ENCODE data around the gene RAD51B. TPM values are rescaled to one million over a fixed set of nuclear protein-coding genes. Genes with fewer than 3 reads are reported as not detected.
A peak's percentile ranks its signal among the peaks of the same experiment; 100 is the strongest.

The RAD51B gene
- total RNA-seq, 2 donors from 2014 or later, result 9.3 to 12.1 TPM

- H3K27ac ChIP-seq, result peak overlapping the region; percentile 6 to 71
- H3K27me3 ChIP-seq (replicated peaks; ENCODE audit: insufficient read depth), result no peaks in the 10 kb centered on the region
- DNase-seq (ENCODE audit: low spot score) (no peak), ATAC-seq (ENCODE audit: insufficient number of reproducible peaks, low FRiP score, low read depth) (peak; percentile 15)
- H3K4me1 ChIP-seq (ENCODE audit: control insufficient read depth in 1 of 2, low read depth in 2 of 2), result peaks cover 11 to 17% of the 10 kb centered on the region in 2 donors
- TF ChIP-seq CTCF (IDR thresholded peaks at IDR 0.05), result no peak
- no peaks in the 10 kb centered on the region for H3K9me3 ChIP-seq
- H3K36me3 ChIP-seq, result no peaks in the 10 kb centered on the region
- no peak overlapping the region for H3K4me3 ChIP-seq
Measured at GRCh38 chr14:68736471-68736871, 916.9 kb downstream of the RAD51B start.

GRCh38 chr14:68737086-68737485, 917.5 kb downstream of the RAD51B start:
- no peak overlapping the region for H3K27ac ChIP-seq
- no peak for ATAC-seq (ENCODE audit: insufficient number of reproducible peaks, low FRiP score, low read depth)
- H3K36me3 ChIP-seq, result no peaks in the 10 kb centered on the region
- TF ChIP-seq CTCF (IDR thresholded peaks at IDR 0.05), result no peak
- peaks cover 11 to 17% of the 10 kb centered on the region in 2 donors for H3K4me1 ChIP-seq (ENCODE audit: control insufficient read depth in 1 of 2, low read depth in 2 of 2)
- no peak overlapping the region for H3K4me3 ChIP-seq
- no peak for DNase-seq (ENCODE audit: low spot score)
- H3K27me3 ChIP-seq (replicated peaks; ENCODE audit: insufficient read depth), result no peaks in the 10 kb centered on the region
- no peaks in the 10 kb centered on the region for H3K9me3 ChIP-seq

- Histone ChIP-seq H3K9me3 (no peaks in the 10 kb centered on the region), H3K27me3 (replicated peaks; ENCODE audit: insufficient read depth) (no peaks in the 10 kb centered on the region), H3K4me3 (no peak overlapping the region), H3K27ac (no peak overlapping the region), H3K36me3 (no peaks in the 10 kb centered on the region), H3K4me1 (ENCODE audit: control insufficient read depth in 1 of 2, low read depth in 2 of 2) (peaks cover 11 to 17% of the 10 kb centered on the region in 2 donors)
- TF ChIP-seq CTCF (IDR thresholded peaks at IDR 0.05), result no peak
- DNase-seq (ENCODE audit: low spot score), result no peak
- ATAC-seq (ENCODE audit: insufficient number of reproducible peaks, low FRiP score, low read depth), result no peak
Measured at GRCh38 chr14:68738559-68738958, 919.0 kb downstream of the RAD51B start.

- DNase-seq (ENCODE audit: low spot score) (no peak), ATAC-seq (ENCODE audit: insufficient number of reproducible peaks, low FRiP score, low read depth) (no peak)
- Histone ChIP-seq H3K27ac (no peak overlapping the region), H3K9me3 (no peaks in the 10 kb centered on the region), H3K36me3 (no peaks in the 10 kb centered on the region), H3K4me3 (no peak overlapping the region), H3K27me3 (replicated peaks; ENCODE audit: insufficient read depth) (no peaks in the 10 kb centered on the region), H3K4me1 (ENCODE audit: control insufficient read depth in 1 of 2, low read depth in 2 of 2) (peaks cover 11 to 17% of the 10 kb centered on the region in 2 donors)
- TF ChIP-seq CTCF (IDR thresholded peaks at IDR 0.05), result no peak
Measured at GRCh38 chr14:68739701-68740100, 920.1 kb downstream of the RAD51B start.

- no peak overlapping the region for H3K4me3 ChIP-seq
- ATAC-seq (ENCODE audit: insufficient number of reproducible peaks, low FRiP score, low read depth) (no peak), DNase-seq (ENCODE audit: low spot score) (no peak)
- no peaks in the 10 kb centered on the region for H3K27me3 ChIP-seq (replicated peaks; ENCODE audit: insufficient read depth)
- H3K27ac ChIP-seq, result no peak overlapping the region
- no peaks in the 10 kb centered on the region for H3K9me3 ChIP-seq
- H3K36me3 ChIP-seq, result no peaks in the 10 kb centered on the region
- TF ChIP-seq CTCF (IDR thresholded peaks at IDR 0.05), result no peak
- peaks cover 6 to 9% of the 10 kb centered on the region in 2 donors for H3K4me1 ChIP-seq (ENCODE audit: control insufficient read depth in 1 of 2, low read depth in 2 of 2)
Measured at GRCh38 chr14:68740788-68741476, 921.4 kb downstream of the RAD51B start.

All from thoracic aorta (tissue), 2 donors.